ENCODE results near the gene GAA. TPM values are rescaled to one million over a fixed set of nuclear protein-coding genes. Genes with fewer than 3 reads are reported as not detected.
A peak's percentile ranks its signal among the peaks of the same experiment; 100 is the strongest.

Gene GAA
- total RNA-seq, 3 donors from 2014 or later (not counting 1 experiment from before 2014, with no cell fraction given) = 28.5 to 35.8 (median 32.9) TPM

DNA sequence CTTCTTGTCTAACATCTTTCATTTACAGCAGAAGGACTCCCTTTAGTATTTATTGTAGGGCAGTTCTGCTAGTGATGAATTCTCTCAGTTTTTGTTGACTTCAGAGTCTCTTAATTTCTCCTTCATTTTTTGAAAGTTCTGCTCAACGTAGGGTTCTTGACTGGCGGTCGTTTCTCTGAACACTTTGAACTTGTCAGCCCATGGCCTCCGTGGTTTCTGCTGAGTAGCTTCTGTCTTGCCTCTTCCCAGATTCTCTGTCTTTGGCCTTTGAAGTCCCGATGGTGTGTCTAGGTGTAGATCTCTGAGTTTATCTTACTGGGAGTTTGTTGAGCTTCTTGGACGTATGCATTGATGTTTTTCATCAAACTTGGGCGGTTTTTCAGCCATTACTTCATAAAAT is 13.4 kb downstream of the GAA start:
- DNase-seq (no peak), ATAC-seq (no peak)
- no peaks in the 10 kb centered on the region for H3K4me1 Mint-ChIP-seq
- no peaks in the 10 kb centered on the region for H3K27me3 Mint-ChIP-seq (ENCODE audit: low read depth in 2 of 2)
- H3K9me3 ChIP-seq (ENCODE audit: control insufficient read depth, insufficient read depth, low read length) = no peaks in the 10 kb centered on the region
- H3K27me3 ChIP-seq (ENCODE audit: control insufficient read depth, insufficient read depth, low read length) = no peaks in the 10 kb centered on the region
- TF ChIP-seq, protein P1, sequence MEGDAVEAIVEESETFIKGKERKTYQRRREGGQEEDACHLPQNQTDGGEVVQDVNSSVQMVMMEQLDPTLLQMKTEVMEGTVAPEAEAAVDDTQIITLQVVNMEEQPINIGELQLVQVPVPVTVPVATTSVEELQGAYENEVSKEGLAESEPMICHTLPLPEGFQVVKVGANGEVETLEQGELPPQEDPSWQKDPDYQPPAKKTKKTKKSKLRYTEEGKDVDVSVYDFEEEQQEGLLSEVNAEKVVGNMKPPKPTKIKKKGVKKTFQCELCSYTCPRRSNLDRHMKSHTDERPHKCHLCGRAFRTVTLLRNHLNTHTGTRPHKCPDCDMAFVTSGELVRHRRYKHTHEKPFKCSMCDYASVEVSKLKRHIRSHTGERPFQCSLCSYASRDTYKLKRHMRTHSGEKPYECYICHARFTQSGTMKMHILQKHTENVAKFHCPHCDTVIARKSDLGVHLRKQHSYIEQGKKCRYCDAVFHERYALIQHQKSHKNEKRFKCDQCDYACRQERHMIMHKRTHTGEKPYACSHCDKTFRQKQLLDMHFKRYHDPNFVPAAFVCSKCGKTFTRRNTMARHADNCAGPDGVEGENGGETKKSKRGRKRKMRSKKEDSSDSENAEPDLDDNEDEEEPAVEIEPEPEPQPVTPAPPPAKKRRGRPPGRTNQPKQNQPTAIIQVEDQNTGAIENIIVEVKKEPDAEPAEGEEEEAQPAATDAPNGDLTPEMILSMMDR (IDR thresholded peaks at IDR 0.05) = no peak
- H3K4me3 ChIP-seq (ENCODE audit: low read length) = no peak overlapping the region
- no peaks in the 10 kb centered on the region for H3K36me3 Mint-ChIP-seq
- peak overlapping the region in 1 of 2 donors; percentile 27 for H3K27ac Mint-ChIP-seq
- no peaks in the 10 kb centered on the region for H3K4me1 ChIP-seq (ENCODE audit: control insufficient read depth, insufficient read depth, low read length)
- no peak overlapping the region for H3K4me3 Mint-ChIP-seq
- intact Hi-C loops (cut with micrococcal nuclease) = no loop called here
- H3K36me3 ChIP-seq (ENCODE audit: control insufficient read depth, insufficient read depth, low read length) = no peaks in the 10 kb centered on the region
- H3K27ac ChIP-seq (ENCODE audit: low read length) = no peak overlapping the region
- peaks cover 0 to 3% of the 10 kb centered on the region in 2 donors for H3K9me3 Mint-ChIP-seq
- WGBS (ENCODE audit: insufficient coverage) = 58% methylated on average over 7 of the region's 7 CpGs

DNA sequence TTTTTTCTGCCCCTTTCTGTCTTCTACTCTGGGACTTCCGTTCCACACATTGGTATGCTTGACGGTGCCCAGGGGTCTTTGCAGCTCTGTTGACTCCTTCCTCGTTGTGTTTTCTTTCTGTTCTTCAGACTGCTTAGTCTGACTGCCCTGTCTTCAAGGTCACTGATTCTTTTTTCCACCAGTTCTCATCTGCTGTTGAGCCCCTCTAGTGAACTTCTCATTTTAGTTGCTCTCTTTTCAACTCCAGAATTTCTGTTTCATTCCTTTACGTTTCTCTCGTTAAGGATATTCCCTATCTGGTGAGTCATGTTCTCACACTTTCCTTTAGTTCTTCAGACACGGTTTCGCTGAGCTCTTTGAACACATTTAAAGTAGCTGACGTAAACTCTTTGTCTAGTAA is 13.8 kb downstream of the GAA start:
- H3K36me3 ChIP-seq (ENCODE audit: control insufficient read depth, insufficient read depth, low read length) = no peaks in the 10 kb centered on the region
- H3K4me1 ChIP-seq (ENCODE audit: control insufficient read depth, insufficient read depth, low read length) = no peaks in the 10 kb centered on the region
- ATAC-seq (no peak), DNase-seq (no peak)
- H3K4me1 Mint-ChIP-seq = no peaks in the 10 kb centered on the region
- H3K9me3 ChIP-seq (ENCODE audit: control insufficient read depth, insufficient read depth, low read length) = no peaks in the 10 kb centered on the region
- no peak overlapping the region for H3K4me3 ChIP-seq (ENCODE audit: low read length)
- intact Hi-C loops (cut with micrococcal nuclease) = no loop called here
- TF ChIP-seq, protein P1 (IDR thresholded peaks at IDR 0.05) = no peak
- no peak overlapping the region for H3K4me3 Mint-ChIP-seq
- H3K27me3 Mint-ChIP-seq (ENCODE audit: low read depth in 2 of 2) = no peaks in the 10 kb centered on the region
- H3K9me3 Mint-ChIP-seq = peaks cover 0 to 3% of the 10 kb centered on the region in 2 donors
- H3K27ac Mint-ChIP-seq = peak overlapping the region in 1 of 2 donors; percentile 27
- H3K27me3 ChIP-seq (ENCODE audit: control insufficient read depth, insufficient read depth, low read length) = no peaks in the 10 kb centered on the region
- 91% methylated on average over 8 of the region's 8 CpGs for WGBS (ENCODE audit: insufficient coverage)
- no peak overlapping the region for H3K27ac ChIP-seq (ENCODE audit: low read length)
- H3K36me3 Mint-ChIP-seq = no peaks in the 10 kb centered on the region

DNA sequence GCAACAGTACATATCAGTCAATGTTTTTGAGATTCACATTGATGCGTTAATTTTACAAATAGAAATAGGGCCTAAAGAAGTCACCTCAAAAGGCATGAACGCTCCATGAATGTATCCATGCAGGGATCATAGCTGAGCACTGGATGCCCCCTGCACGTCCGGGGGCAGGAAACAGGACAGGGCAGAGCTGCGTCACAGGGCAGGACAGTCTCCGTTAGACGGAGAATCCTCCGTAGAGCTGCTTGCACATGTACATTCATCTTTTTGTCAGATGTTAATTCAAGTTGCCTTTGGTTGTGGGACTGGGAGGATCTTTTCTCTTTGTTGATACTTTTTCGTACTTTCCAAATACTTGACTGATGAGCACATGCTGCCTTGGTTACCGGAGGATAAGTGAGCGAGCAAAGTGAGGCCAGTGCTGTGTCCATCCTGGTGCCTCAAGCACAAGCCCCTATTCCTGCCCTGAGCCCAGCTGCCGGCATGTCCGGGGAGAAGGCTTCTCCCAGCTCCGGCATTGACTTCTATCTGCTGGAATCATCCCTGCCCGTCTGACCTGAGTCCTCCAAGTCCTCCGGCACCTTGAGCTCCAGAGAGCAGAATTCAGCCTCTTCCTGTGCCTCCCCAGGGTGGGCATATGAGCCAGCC is 15.0 kb downstream of the GAA start:
- peaks cover 0 to 3% of the 10 kb centered on the region in 2 donors for H3K9me3 Mint-ChIP-seq
- no peak overlapping the region for H3K27ac Mint-ChIP-seq
- DNase-seq = no peak
- no peaks in the 10 kb centered on the region for H3K36me3 ChIP-seq (ENCODE audit: control insufficient read depth, insufficient read depth, low read length)
- H3K27me3 ChIP-seq (ENCODE audit: control insufficient read depth, insufficient read depth, low read length) = no peaks in the 10 kb centered on the region
- WGBS (ENCODE audit: insufficient coverage) = 91% methylated on average over 16 of the region's 16 CpGs
- no peaks in the 10 kb centered on the region for H3K36me3 Mint-ChIP-seq
- TF ChIP-seq, protein P1 (IDR thresholded peaks at IDR 0.05) = no peak
- no peak overlapping the region for H3K27ac ChIP-seq (ENCODE audit: low read length)
- intact Hi-C loops (cut with micrococcal nuclease) = no loop called here
- H3K4me3 ChIP-seq (ENCODE audit: low read length) = no peak overlapping the region
- H3K27me3 Mint-ChIP-seq (ENCODE audit: low read depth in 2 of 2) = no peaks in the 10 kb centered on the region
- H3K4me3 Mint-ChIP-seq = no peak overlapping the region
- ATAC-seq = no peak
- H3K9me3 ChIP-seq (ENCODE audit: control insufficient read depth, insufficient read depth, low read length) = no peaks in the 10 kb centered on the region
- H3K4me1 Mint-ChIP-seq = no peaks in the 10 kb centered on the region
- no peaks in the 10 kb centered on the region for H3K4me1 ChIP-seq (ENCODE audit: control insufficient read depth, insufficient read depth, low read length)

DNA sequence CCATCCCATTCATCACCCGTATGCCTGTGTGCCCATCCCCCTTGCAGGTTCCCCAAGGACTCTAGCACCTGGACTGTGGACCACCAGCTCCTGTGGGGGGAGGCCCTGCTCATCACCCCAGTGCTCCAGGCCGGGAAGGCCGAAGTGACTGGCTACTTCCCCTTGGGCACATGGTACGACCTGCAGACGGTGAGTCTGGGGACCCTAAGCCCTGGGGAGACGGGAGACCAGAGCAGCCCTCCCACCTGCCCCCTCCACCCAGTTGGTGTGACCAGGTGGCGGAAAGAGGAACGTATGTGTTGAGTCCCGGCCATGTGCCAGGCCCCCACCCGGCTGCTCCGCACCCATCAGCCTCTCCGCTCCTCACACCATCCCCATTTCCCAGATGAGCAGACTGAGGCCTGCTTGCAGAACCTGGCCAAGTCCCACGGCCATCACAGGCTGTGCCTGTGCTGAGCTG is 15.6 kb downstream of the GAA start:
- Histone ChIP-seq H3K36me3 (ENCODE audit: control insufficient read depth, insufficient read depth, low read length) (no peaks in the 10 kb centered on the region), H3K27ac (ENCODE audit: low read length) (no peak overlapping the region), H3K4me1 (ENCODE audit: control insufficient read depth, insufficient read depth, low read length) (no peaks in the 10 kb centered on the region), H3K4me3 (ENCODE audit: low read length) (no peak overlapping the region), H3K9me3 (ENCODE audit: control insufficient read depth, insufficient read depth, low read length) (no peaks in the 10 kb centered on the region), H3K27me3 (ENCODE audit: control insufficient read depth, insufficient read depth, low read length) (no peaks in the 10 kb centered on the region)
- H3K27me3 Mint-ChIP-seq (ENCODE audit: low read depth in 2 of 2) = no peaks in the 10 kb centered on the region
- H3K27ac Mint-ChIP-seq = no peak overlapping the region
- no peak overlapping the region for H3K4me3 Mint-ChIP-seq
- no peak for ATAC-seq
- H3K9me3 Mint-ChIP-seq = peaks cover 0 to 3% of the 10 kb centered on the region in 2 donors
- 91% methylated on average over 13 of the region's 13 CpGs for WGBS (ENCODE audit: insufficient coverage)
- H3K36me3 Mint-ChIP-seq = no peaks in the 10 kb centered on the region
- intact Hi-C loops (cut with micrococcal nuclease) = no loop called here
- TF ChIP-seq, protein P1 (IDR thresholded peaks at IDR 0.05) = no peak
- no peaks in the 10 kb centered on the region for H3K4me1 Mint-ChIP-seq
- no peak for DNase-seq

All from natural killer cell (primary cell).